OCI-LY3 (cell line): Measurements from ENCODE around the gene NASP.

Experiments
- H2AFZ ChIP-seq: fragments of 200-600, 300-600 bp; shearing (Covaris generic); 2 replicates; pipeline ENCODE4 v1.6.0; 2014; ENCODE audit warnings: antibody characterized with exemption, low read depth, low read length
- H3K27ac ChIP-seq: fragments of 200-600, 300-600 bp; sonication (generic); 2 replicates; pipeline ENCODE4 v1.5.1; 2014; ENCODE audit warnings: mild to moderate bottlenecking, low read length, moderate library complexity, mixed read lengths
- H3K27me3 ChIP-seq: fragments of 200-600, 300-600 bp; sonication (generic); 2 replicates; pipeline ENCODE4 v1.6.1; 2014; ENCODE audit warnings: low read depth, low read length, mixed read lengths
- H3K36me3 ChIP-seq: fragments of 200-600, 300-600 bp; sonication (generic); replicated peaks from 2 replicates; pipeline ENCODE3; 2014; ENCODE audit warnings: low read depth, low read length, mixed read lengths
- H3K4me1 ChIP-seq: fragments of 300-600, 200-600 bp; sonication (generic); 2 replicates; pipeline ENCODE4 v1.6.1; 2014; ENCODE audit warnings: low read length, mixed read lengths
- H3K4me2 ChIP-seq: fragments of 200-600, 300-600 bp; sonication (generic); 2 replicates; pipeline ENCODE4 v1.6.1; 2014; ENCODE audit warnings: low read length, mixed read lengths
- H3K4me3 ChIP-seq: fragments of 300-600, 200-600 bp; sonication (generic); 2 replicates; pipeline ENCODE4 v1.5.1; 2014; ENCODE audit warnings: antibody characterized with exemption, mild to moderate bottlenecking, low read length, moderate library complexity
- H3K79me2 ChIP-seq: fragments of 300-600, 200-600 bp; shearing (Covaris generic); 2 replicates; pipeline ENCODE4 v1.6.1; 2014; ENCODE audit warnings: mild to moderate bottlenecking, low read length, mixed read lengths
- H3K9ac ChIP-seq: fragments of 300-600, 200-600 bp; shearing (Covaris generic); 2 replicates; pipeline ENCODE4 v1.6.0; 2014; ENCODE audit warnings: mild to moderate bottlenecking, low read length, moderate library complexity
- H3K9me3 ChIP-seq: fragments of 200-600, 300-600 bp; shearing (Covaris generic); 2 replicates; pipeline ENCODE4 v1.6.1; 2014; ENCODE audit warnings: low read length, mixed read lengths; ENCODE audit not compliant: insufficient read depth
- H4K20me1 ChIP-seq: fragments of 200-600, 300-600 bp; sonication (generic); 2 replicates; pipeline ENCODE4 v1.6.1; 2016; ENCODE audit warnings: low read length, mixed read lengths; ENCODE audit not compliant: insufficient read depth
- CTCF ChIP-seq: fragments of 200-600, 300-600 bp; sonication (generic); IDR thresholded peaks from 2 replicates; pipeline ENCODE4 v1.5.1; 2014; ENCODE audit warnings: antibody characterized with exemption, low read length, low read depth
- EZH2phosphoT487 ChIP-seq: fragments of 200-600 bp; shearing (Covaris generic); IDR thresholded peaks from 2 replicates; pipeline ENCODE4 v1.6.1; 2018; ENCODE audit warnings: antibody characterized with exemption, mixed run types, low read depth

NASP gene

GRCh38 chr1:45622524-45623394 lies 38.9 kb downstream of the NASP start:
- peaks cover 8% of the 10 kb centered on the region for H3K36me3 ChIP-seq
- TF ChIP-seq CTCF (no peak), EZH2phosphoT487 (no peak)
- H3K9ac ChIP-seq = no peak overlapping the region
- no peaks in the 10 kb centered on the region for H3K27me3 ChIP-seq
- H3K4me2 ChIP-seq = no peak overlapping the region
- H4K20me1 ChIP-seq = no peaks in the 10 kb centered on the region
- H3K4me1 ChIP-seq = no peaks in the 10 kb centered on the region
- no peak overlapping the region for H2AFZ ChIP-seq
- no peaks in the 10 kb centered on the region for H3K79me2 ChIP-seq
- H3K4me3 ChIP-seq = no peak overlapping the region
- H3K9me3 ChIP-seq = no peaks in the 10 kb centered on the region
- H3K27ac ChIP-seq = no peak overlapping the region

GRCh38 chr1:45623972-45624371 lies 40.1 kb downstream of the NASP start, which contains the start of gene CCDC17:
Gene CCDC17 (minus strand): TSS chr1:45624054. CDS start chr1:45623909, 145 bp downstream.
- Histone ChIP-seq H4K20me1 (no peaks in the 10 kb centered on the region), H3K27me3 (no peaks in the 10 kb centered on the region), H3K9ac (no peak within 1 kb of the TSS), H3K9me3 (no peaks in the 10 kb centered on the region), H3K27ac (no peak within 1 kb of the TSS), H3K4me2 (no peak within 1 kb of the TSS), H2AFZ (no peak within 1 kb of the TSS), H3K4me1 (no peaks in the 10 kb centered on the region), H3K79me2 (no peaks in the 10 kb centered on the region), H3K4me3 (no peak within 1 kb of the TSS), H3K36me3 (peaks cover 5% of the 10 kb centered on the region)
- TF ChIP-seq CTCF = no peak
- TF ChIP-seq EZH2phosphoT487 = no peak

- no peak overlapping the region for H2AFZ ChIP-seq
- no peak overlapping the region for H3K4me3 ChIP-seq
- H3K9me3 ChIP-seq = no peaks in the 10 kb centered on the region
- H3K4me2 ChIP-seq = no peak overlapping the region
- H3K36me3 ChIP-seq = peaks cover 17% of the 10 kb centered on the region
- no peaks in the 10 kb centered on the region for H3K27me3 ChIP-seq
- no peaks in the 10 kb centered on the region for H3K4me1 ChIP-seq
- no peak overlapping the region for H3K9ac ChIP-seq
- no peaks in the 10 kb centered on the region for H4K20me1 ChIP-seq
- no peaks in the 10 kb centered on the region for H3K79me2 ChIP-seq
- no peak overlapping the region for H3K27ac ChIP-seq
- no peak for TF ChIP-seq EZH2phosphoT487
- no peak for TF ChIP-seq CTCF
Observed at GRCh38 chr1:45629035-45629434, 45.2 kb downstream of the NASP start.

- no peak overlapping the region for H3K9ac ChIP-seq
- no peak overlapping the region for H3K4me2 ChIP-seq
- H3K4me3 ChIP-seq = no peak overlapping the region
- H3K27ac ChIP-seq = no peak overlapping the region
- H3K79me2 ChIP-seq = no peaks in the 10 kb centered on the region
- H3K27me3 ChIP-seq = no peaks in the 10 kb centered on the region
- no peak overlapping the region for H2AFZ ChIP-seq
- TF ChIP-seq CTCF = no peak
- no peak for TF ChIP-seq EZH2phosphoT487
- no peaks in the 10 kb centered on the region for H3K9me3 ChIP-seq
- H3K4me1 ChIP-seq = no peaks in the 10 kb centered on the region
- peaks cover 28% of the 10 kb centered on the region for H3K36me3 ChIP-seq
- H4K20me1 ChIP-seq = no peaks in the 10 kb centered on the region
Observed at GRCh38 chr1:45630429-45630828, 46.6 kb downstream of the NASP start.
